ENCODE measurements around the gene CYTH4. TPM values are rescaled to one million over a fixed set of nuclear protein-coding genes. Genes with fewer than 3 reads are reported as not detected.

CYTH4 gene
- total and polyA plus RNA-seq, 2 of the 8 experiments (the other 6 are each of a cell fraction or from before 2014, with no cell fraction given): 0.09 TPM; not detected in 1

- no peak for TF ChIP-seq E2F6 (IDR thresholded peaks at IDR 0.05)
Measured at GRCh38 chr22:37316405-37316804, 34.1 kb downstream of the CYTH4 start (continued).

Measured in H1 (cell line).